GM19455 (cell line): ENCODE data around the gene PLCH1.

ENCODE experiments used
- ATAC-seq: cut with Tn5 transposase; IDR thresholded peaks from one replicate; pipeline ENCODE4 v1.9.1; 2021; ENCODE audit not compliant: unreplicated experiment

PLCH1 gene

DNA sequence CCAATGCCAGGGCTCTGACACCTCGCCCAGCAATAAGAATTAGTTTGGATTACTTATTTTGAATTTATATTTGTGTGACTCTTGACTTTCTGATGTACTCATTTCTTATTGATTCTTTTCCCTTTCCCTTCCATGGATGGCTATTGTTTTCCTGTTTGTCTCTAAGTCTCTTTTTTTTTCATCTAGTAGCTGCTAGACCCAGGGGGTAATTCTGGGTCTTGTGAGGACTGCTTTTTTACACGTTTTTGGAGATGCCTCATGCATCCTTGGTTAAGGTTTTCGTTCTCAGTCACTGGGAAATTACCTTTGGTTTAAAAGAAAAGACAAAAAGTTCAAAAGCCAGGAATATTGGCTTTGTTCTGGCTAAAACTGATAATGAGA lies 381.2 kb downstream of the PLCH1 start:
- no peak for ATAC-seq

DNA sequence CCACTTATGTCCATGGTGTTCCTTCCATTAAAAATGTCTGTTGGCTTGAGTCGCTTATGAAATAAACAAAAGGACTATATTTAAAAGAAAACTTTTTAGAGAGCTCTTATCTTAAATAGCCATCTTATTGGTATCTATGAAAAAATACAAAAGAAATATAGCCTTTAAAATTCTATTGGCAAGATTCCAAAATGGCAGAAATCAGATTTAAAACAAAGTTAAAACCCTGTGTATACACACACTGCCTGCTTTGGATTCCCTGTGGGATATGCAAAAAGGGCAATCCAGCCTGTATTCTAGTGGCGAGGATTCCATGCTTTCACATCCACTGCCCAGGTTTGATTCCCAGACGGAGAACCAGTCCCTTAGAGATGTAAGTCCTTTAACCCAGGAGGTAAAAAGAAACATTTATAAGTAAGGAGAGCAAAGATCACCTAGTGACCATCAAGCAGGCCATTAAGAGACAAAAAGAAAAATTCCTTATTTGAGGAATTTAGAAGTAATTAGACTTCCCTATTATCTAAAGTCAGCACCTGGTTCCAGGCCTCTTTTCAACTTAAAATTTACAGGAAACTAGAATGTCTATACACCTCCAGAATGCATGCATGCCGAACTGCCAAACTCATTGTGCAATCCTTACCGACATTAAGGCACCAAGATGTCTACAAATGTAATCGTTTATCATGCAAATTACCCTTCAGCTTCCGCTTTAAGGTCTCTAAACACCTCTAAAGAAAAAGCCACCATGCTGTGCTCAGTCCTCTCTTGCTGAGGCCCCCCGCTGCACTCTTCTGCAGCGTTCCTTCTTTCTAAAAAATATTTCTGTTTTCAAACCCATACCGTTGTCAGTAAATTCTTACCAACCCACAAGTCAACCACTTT lies 381.8 kb downstream of the PLCH1 start:
- no peak for ATAC-seq

DNA sequence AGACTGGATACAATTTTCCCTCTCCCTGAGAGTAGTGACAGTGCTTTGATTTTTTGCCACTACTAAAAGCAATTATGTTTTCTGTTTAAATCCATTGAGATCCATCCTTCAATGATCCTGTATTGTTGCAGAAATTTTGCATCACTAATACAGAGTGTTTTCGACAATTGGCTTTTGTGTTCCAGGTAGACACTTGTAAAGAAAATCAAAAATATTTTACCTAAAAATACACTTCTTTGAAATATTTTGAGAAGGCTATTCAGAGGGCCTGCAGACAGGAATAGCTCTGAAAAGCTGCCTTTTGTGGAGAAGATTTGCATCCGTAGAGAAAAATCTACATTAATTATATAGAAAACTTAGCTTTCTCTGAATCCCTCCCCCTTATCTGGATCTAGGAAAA lies 384.6 kb downstream of the PLCH1 start:
- no peak for ATAC-seq

DNA sequence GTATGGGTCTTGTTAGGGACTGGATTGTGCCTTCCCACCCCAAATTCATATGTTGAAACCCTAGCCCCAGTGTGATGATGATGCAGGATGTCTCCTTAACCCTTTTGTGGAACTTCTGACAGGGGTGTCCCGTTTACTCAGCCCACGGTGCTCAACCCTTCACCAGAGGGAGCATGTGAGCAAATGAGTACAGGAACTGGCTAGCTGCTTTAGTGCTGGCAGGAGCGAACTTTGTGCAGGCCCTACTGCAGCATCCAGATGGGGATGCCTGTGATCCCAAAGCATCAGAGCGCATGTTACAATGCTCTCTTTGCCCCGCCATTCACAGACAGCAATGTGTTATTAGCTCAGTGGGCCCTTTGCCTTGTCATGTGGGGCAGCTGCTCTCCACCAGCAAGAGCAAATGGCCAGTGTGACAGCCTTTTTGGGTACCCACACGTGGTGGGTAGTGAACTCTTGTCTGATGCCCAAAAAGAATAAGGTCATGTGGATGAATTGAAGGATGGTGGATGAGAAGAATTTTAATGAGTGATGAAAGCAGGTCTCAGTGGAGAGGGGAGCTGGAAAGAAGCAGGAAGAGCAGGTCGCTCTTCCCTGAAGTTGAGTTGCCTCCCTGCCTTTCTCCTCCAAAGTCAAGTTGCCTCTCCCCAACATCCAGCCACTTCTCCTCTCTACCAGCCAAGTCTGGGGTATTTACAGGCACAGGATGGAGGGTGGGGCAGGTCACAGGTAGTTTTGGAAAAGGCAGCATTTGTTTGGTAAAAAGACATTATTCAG lies 388.1 kb downstream of the PLCH1 start:
- no peak for ATAC-seq

DNA sequence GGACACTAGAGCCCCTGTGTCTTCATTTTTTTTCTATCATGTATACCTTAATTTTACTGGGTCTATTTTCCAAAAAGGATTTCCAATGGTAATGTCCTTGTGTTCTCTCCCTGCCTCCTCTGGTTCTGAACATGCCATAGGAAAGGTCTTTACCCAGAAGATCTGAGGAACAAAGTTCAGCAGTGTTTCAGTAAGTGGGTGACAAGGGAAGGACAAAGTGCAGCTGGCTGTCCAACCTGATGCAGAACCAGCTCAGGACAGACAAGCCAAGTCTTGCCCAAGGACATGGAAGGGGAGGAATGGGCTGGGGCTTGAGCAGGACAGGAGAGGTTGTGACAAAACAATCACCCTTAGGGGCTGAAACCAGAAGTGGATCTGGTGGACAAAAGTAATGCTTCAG lies 390.2 kb downstream of the PLCH1 start:
- ATAC-seq: no peak

DNA sequence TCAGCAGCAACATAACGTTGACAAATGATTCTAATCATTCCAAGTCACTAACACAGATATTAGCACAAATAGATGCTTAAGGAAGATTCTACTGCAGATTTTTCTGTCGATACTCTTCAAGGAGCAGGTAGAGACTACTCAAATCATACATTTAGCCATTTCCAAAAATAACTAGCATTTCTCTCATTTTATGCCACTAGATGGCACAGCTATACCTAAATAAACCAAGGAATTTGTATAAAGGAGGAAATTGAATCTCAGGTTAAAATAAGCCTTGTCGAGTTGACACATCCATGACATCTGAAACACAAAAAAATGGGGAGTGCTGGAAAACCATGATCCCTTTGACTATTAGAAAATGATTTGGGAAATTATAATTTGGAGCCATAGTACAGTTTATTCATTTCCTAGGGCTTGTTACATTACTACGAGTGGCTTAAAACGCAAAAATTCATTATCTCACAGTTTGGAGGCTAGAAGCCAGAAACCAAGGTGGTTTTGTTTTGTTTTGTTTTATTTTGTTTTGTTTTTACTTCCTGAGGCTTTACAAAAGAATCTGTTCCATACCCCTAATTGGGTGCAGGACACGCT lies 391.9 kb downstream of the PLCH1 start:
- no peak for ATAC-seq

DNA sequence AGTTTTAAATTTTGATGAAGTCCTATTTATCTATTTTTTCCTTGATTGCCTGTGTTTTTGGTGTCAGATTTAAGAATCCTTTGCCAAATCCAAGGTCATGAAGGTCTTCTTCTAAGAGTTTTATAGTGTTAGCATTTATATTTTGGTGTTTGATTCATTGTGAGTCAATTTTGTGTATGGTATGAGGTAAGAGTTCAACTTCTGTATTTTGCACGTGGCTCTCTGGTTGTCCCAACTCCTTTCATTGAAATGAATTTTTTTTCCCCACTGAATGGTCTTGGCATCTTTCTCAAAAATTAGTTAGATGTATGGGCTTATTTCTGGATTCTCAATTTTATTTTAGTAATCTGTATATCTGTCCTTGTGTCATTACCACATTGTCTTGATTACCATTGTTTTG lies 394.3 kb downstream of the PLCH1 start:
- no peak for ATAC-seq

DNA sequence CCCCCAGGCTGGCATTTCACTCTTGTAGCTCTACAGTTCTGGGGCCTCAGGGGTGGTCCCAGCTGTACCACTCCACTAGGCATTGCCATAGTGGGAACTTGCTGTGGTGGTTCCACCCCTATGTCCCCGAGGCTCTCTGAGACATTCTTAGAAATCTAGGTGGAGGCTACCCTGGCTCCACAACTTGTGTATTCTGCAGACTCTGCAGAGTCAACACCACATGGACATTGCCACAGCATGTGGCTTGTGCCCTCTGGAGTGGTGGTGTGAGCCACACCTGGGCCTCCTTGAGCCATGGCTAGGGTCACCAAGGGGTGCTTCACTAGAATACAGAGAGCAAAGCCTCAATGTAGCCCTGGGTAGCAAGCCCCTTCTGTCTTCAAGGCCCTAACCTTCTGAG lies 397.0 kb downstream of the PLCH1 start:
- ATAC-seq: no peak

DNA sequence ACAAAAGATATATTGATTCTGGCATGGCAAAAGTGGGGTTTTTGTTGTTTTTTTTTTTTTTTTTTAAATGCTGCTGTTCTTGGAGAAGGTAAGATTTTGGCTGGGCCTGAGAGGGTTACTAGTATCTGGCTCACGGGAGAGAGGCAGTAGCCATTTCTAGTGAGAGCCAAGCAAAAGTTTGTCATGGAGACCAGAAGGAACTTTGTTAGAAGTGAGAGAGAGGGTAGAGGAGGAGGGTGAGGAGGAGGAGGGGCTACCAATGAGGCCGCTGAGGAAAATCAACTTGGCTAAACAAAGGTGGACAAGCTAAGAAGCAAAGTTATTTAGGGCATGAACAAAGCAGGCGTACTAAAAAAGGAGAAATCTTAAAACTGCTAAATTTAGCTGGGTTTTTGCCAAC lies 402.5 kb downstream of the PLCH1 start:
- ATAC-seq: no peak

DNA sequence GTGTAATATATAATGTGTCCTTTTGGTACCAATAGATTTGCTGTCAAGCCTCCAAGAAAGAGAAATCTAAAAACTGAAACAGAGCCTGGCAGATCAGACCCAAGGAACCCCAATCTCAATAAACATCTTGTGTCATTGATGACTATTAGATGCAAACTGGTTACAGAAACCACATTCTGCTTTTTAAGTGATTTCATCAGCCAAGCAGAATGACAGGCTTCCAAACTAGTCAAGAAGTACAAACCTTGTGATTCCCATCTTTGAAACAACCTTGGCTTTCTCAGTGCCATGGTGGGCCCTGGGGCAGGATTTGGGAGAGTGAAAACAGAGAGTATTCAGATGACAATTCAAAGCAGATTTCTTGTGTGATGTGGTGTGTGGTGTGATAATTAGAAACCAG lies 405.8 kb downstream of the PLCH1 start:
- ATAC-seq: no peak

DNA sequence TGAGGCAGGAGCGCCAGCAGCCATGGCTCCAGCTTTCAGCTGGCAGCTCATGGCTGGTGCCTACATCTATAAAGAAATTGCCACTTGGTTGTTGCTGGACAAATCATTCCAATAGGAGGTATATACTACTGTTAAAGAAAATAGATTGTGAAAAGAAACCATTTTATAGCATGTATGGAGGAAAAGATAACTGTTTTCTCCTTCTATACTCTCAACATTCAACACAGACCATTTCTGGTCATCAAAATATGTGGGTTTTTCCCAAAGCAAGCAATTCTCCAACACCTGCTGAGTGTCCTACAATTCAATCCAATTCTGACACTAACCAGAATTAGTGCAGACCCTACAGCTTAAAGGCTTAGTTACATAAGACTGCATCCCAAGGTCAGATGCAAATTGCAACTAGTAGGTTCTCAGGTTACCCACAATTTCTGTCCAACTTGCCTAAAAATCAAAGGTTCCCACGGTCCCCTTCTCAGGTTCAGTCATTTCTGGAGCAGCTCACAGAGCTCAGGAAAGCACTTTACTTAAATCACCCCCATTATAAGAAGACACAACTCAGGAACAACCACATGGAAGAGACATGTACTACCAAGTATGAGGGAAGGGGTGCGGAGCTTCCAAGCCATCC lies 409.0 kb downstream of the PLCH1 start:
- no peak for ATAC-seq

DNA sequence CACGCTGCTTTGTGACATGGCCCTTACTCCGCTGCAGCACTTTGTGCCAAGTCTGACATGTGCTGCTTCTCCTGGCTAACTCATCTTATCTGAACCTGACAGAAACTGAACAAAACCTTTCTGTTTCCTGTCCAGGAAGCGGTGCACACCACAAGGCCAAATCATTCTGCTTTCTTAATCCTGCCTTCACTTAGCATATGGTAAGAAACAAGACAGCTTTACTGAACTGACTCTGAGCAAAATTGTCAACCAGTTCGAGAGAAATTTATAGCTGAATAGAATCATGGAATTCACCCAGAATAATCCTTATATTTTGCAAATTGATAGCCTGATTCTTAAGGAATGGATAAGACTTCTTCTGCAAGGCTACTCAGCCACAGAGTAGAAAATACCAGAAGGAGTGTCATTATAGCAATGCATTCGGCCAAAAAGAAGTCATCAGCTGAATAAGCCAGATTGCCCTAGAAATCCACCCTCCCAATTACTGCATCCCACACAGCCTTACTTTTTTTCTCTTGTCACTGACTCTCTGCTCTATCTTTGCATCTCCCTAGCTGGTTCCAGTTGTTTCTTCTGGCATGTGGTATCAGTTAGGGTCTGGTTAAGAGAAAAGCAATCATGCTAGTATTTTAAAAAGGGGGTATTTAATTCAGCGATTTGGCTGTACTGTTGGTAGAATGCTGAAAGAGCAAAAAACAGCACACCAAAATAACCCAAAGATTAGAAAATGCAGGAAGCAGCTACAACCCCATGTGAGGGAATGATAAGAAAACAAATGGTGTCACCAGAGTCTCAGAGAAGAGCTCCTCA lies 409.8 kb downstream of the PLCH1 start:
- peak; percentile 82 for ATAC-seq

DNA sequence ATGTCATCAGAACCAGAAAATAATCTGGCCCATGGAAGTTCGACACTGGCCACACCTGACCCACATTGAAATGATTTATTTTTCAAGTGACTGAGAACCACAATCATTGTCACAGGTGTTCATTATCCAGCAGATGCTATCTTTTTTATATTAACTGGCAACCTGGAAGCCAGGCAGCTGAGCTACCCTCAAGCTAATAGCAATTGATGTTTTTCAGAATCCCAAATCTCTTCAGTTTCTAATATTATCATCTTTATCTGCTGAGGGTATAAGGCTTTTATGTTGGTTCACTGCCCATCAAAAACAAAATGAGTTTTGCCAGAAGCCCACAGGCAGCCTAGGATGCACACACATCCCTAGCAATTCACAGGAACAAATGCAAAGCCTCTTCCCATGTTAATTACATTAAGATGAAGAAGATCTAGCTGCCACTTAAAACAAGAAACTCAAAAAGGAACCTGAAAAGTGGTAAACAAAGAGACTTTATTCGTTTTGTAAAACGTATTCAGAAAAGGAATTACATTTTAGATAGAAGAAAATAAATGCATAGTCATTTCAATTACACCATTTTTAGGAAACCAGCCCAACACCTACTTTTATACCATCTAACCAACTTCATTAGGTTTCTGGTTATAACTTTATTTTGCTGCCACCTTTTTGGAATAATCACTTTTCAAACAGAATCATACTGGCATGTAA lies 410.5 kb downstream of the PLCH1 start:
- ATAC-seq: no peak

DNA sequence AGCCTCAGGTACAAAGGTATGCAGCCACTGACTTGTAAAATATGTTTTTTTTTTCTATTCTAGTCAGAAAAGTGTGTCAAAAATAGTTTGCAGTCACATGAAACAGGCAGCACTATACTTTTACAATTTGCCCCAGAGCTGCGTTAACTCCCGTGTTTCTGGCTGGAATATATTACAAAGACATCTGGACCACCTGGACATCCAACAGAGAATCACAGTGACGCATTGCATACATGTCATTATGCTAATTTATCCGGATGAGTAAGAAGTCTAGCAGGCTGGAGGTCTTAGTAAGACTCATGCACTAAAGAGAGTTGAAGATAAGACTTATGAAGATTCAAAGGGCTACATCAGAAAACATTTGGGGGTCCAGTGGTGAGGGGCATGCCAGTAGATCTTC lies 412.2 kb downstream of the PLCH1 start:
- no peak for ATAC-seq

DNA sequence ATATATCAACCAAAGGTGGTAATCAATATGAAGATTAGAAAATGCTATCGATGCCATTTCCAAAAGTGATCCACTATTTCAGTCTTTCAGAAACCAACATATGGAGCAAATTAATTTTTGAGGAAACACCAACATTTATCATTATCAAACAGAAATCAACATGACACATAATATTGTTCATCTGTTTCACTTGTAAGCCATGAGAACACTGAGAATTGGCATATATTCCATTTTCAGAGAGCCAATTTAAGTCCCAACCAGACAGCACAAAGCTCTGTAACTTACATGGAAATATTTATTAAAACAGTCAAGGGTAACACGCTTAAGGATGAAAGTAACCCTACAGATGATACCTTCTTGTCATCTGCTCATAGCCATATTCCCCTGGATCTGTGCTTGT lies 413.8 kb downstream of the PLCH1 start:
- no peak for ATAC-seq

DNA sequence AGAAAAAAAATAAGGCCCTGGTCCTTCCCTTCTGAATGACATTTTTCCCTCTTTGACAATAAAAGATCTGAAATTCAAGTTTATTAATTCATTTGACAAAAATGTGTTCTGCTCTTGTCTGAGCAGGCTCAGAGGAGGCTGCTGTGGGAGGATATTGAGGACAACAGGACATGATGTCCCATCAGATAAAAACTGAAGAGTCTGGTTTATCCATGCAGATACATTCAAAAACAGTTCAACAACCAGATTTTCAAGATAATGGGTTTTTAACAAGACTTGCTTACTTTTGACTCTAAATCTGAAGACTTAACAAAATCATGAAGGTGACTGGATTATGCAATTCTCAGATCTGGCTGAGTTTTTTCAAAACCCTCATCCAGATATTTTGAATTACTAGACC lies 414.5 kb downstream of the PLCH1 start:
- no peak for ATAC-seq

DNA sequence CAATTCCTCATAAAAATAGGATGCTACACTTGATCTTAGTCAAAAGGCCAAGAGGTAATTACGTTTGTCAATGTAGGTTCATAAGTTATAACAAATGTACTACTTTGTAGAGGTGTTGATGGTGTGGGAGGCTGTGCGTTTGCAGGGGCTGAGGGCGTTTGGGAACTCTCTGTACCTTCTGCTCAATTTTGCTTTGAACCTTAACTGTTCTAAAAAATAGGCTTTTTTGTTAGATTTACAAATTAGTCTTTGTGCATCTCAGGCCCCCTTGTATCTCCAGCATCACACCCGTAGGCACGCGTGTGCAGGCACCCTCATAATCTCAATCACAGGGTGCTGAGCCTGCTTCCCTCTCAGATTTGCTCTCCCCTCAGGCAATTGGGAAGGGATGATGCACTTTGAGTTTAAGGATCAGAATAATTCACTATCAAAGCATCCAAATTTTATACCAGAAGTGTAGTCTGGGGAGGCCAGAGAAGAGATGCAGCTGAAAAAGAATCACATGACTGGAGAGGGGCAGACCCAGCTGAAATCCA lies 415.3 kb downstream of the PLCH1 start:
- no peak for ATAC-seq

DNA sequence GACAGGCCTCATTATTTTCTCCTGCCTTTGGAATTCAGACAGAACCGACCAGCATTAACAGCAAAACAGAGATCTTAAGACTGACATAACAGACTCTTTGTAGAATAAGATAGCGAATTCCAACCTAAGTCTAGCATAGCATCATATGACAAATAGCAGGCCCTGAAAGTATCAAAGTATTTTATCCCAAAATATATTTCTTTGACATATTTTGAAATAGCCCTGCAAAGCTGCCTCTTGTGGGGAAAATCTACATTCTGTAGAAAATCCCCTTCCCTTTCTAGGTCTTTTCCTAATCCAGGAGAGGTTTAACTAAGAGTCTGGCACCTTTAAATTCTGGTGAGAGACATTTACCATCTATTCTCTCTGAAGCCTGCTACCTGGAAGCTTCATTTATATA lies 417.0 kb downstream of the PLCH1 start:
- ATAC-seq: no peak

DNA sequence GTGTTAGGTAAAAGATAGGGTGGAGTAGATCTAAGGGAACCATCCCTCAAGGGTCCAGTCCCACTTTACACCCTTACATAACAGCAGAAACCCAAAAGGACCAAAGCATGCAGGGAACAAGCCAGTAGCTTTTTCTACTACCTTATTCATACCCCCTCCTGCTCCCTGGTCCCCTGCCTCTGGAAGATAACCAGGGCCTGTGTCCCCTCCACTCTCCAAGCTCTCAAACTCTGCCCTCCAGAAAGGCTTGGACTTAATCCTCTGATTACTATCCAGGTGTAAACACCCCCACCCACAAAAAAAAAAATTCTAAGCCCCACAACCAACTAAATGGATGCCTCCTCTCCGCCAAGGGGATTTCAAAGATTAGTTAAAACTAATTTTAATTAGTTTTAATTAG lies 417.4 kb downstream of the PLCH1 start:
- no peak for ATAC-seq

DNA sequence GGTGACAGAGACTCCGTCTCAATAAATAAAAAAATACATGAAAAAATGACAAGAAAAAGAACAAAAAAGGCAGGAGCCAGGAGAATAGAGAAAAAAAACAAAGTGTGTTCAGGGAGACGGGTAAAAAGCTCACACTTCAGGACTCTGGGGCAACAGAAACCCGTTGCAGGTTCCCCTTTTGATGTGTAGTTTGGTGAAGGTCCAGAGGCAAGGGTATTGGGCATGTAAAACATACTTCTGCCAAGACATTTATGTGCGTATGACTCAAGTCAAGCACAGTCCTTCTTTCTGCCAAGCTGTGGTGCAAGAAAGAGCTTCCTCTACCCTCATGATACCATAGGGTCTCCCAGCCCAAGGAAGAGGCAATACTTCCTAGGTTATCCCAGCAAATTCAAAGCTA lies 418.0 kb downstream of the PLCH1 start:
- no peak for ATAC-seq
